HepG2 (cell line): ENCODE results near the gene LYSET. TPM values are rescaled to one million over a fixed set of nuclear protein-coding genes. Genes with fewer than 3 reads are reported as not detected.
A peak's percentile ranks its signal among the peaks of the same experiment; 100 is the strongest.

Experiments used
- ATAD3A ChIP-seq: sonication (generic); formaldehyde crosslinking; IDR thresholded peaks from 2 replicates; pipeline ENCODE4 v1.4.0; 2020; ENCODE audit warnings: missing genetic modification reagents
- EZH2 ChIP-seq: conservative IDR thresholded peaks from 2 replicates; pipeline ENCODE4 v1.6.1; 2012; ENCODE audit warnings: mild to moderate bottlenecking, low read depth, low read length, moderate library complexity
- FIP1L1 ChIP-seq: fragments of 200-400 bp; formaldehyde crosslinking; IDR thresholded peaks from 2 replicates; pipeline ENCODE4 v1.6.1; 2018; ENCODE audit warnings: low read depth, mild to moderate bottlenecking, low read length, moderate library complexity, borderline replicate concordance; ENCODE audit not compliant: insufficient read depth
- ISX ChIP-seq: sonication (generic); formaldehyde crosslinking; conservative IDR thresholded peaks from 2 replicates; pipeline ENCODE4 v1.5.0; 2020; ENCODE audit warnings: missing genetic modification reagents
- MAF1 ChIP-seq: sonication (generic); formaldehyde crosslinking; IDR thresholded peaks from 2 replicates; pipeline ENCODE4 v1.5.0; 2020; ENCODE audit warnings: missing genetic modification reagents, borderline replicate concordance
- NFYC ChIP-seq: IDR thresholded peaks from 2 replicates; pipeline ENCODE4 v1.6.1; 2016; ENCODE audit warnings: missing genetic modification reagents, missing compliant biosample characterization
- POGZ ChIP-seq: sonication (generic); formaldehyde crosslinking; IDR thresholded peaks from 2 replicates; pipeline ENCODE4 v1.4.0; 2020; ENCODE audit warnings: mild to moderate bottlenecking, missing genetic modification reagents
- RAD51 ChIP-seq: fragments of 450-650 bp; IDR thresholded peaks from 2 replicates; pipeline ENCODE4 v1.6.1; 2016; ENCODE audit warnings: borderline replicate concordance
- RCOR2 ChIP-seq: IDR thresholded peaks from 2 replicates; pipeline ENCODE4 v1.6.1; 2016; ENCODE audit warnings: missing biosample characterization, missing genetic modification reagents
- REXO4 ChIP-seq: sonication (generic); formaldehyde crosslinking; IDR thresholded peaks from 2 replicates; pipeline ENCODE4 v1.8.0; 2022; ENCODE audit warnings: missing genetic modification reagents, mild to moderate bottlenecking, borderline replicate concordance
- SALL2 ChIP-seq: sonication (generic); formaldehyde crosslinking; IDR thresholded peaks from 2 replicates; pipeline ENCODE4 v1.8.1; 2023; ENCODE audit warnings: mild to moderate bottlenecking, missing genetic modification reagents, inconsistent platforms
- ZBTB21 ChIP-seq: sonication (generic); formaldehyde crosslinking; IDR thresholded peaks from 2 replicates; pipeline ENCODE4 v1.4.0; 2020; ENCODE audit warnings: missing genetic modification reagents
- ZBTB8A ChIP-seq: sonication (generic); formaldehyde crosslinking; IDR thresholded peaks from 2 replicates; pipeline ENCODE4 v1.4.0; 2020; ENCODE audit warnings: mild to moderate bottlenecking, low read depth, missing genetic modification reagents, borderline replicate concordance
- ZFP36L1 ChIP-seq: sonication (generic); formaldehyde crosslinking; IDR thresholded peaks from 2 replicates; pipeline ENCODE4 v1.8.0; 2022; ENCODE audit warnings: mild to moderate bottlenecking, missing genetic modification reagents, moderate library complexity
- ZFY ChIP-seq: sonication (generic); formaldehyde crosslinking; IDR thresholded peaks from 2 replicates; pipeline ENCODE4 v1.4.0; 2020; ENCODE audit warnings: missing genetic modification reagents
- ZKSCAN5 ChIP-seq: sonication (generic); formaldehyde crosslinking; IDR thresholded peaks from 2 replicates; pipeline ENCODE4 v1.5.1; 2020; ENCODE audit warnings: mild to moderate bottlenecking, missing genetic modification reagents
- ZNF121 ChIP-seq: sonication (generic); formaldehyde crosslinking; IDR thresholded peaks from 2 replicates; pipeline ENCODE4 v1.5.0; 2020; ENCODE audit warnings: mild to moderate bottlenecking, missing genetic modification reagents
- ZNF549 ChIP-seq: sonication (generic); formaldehyde crosslinking; IDR thresholded peaks from 2 replicates; pipeline ENCODE4 v1.5.0; 2020; ENCODE audit warnings: missing genetic modification reagents
- ZNF7 ChIP-seq: IDR thresholded peaks from 2 replicates; pipeline ENCODE4 v1.6.1; 2016; ENCODE audit warnings: missing biosample characterization, missing genetic modification reagents
- ZNF792 ChIP-seq: IDR thresholded peaks from 2 replicates; pipeline ENCODE4 v1.6.1; 2016
- ZNF841 ChIP-seq: sonication (generic); formaldehyde crosslinking; IDR thresholded peaks from 2 replicates; pipeline ENCODE4 v1.8.1; 2023; ENCODE audit warnings: missing genetic modification reagents, borderline replicate concordance
- polyA plus RNA-seq, 8 experiments: library from polyadenylated mRNA; depleted of rRNA in 3 of 8; stranded (reverse) in 7 of 8; unstranded in 1 of 8; fragments of >200 nt; fragmentation: Illumina TruSeq in 4 of 8; extraction: Trizol in 4 of 8; gene quantifications; 2 replicates each; pipeline versions ENCODE4 v1.2.1 to v1.2.3, GENCODE V29; 2011 to 2016; ENCODE audit warnings: low read depth in 4 of 8, missing spikeins in 1 of 8, mixed read lengths in 1 of 8; ENCODE audit not compliant: insufficient read depth in 1 of 8
- total RNA-seq, 5 experiments: library from RNA; depleted of rRNA; stranded (reverse); fragments of >200 nt; fragmentation: Illumina TruSeq; extraction: Trizol; gene quantifications; 2 replicates each; pipeline ENCODE4 v1.2.3, GENCODE V29; 2016; ENCODE audit warnings: low read depth in 1 of 5
- TF ChIP-seq, protein P1 (sequence below): sonication (generic); formaldehyde crosslinking; conservative IDR thresholded peaks from 2 replicates; pipeline ENCODE4 v1.8.0; 2022; ENCODE audit warnings: low read depth, missing genetic modification reagents
- TF ChIP-seq, protein P2 (sequence below): sonication (generic); formaldehyde crosslinking; IDR thresholded peaks from 2 replicates; pipeline ENCODE4 v1.5.0; 2020; ENCODE audit warnings: mild to moderate bottlenecking, missing genetic modification reagents
- TF ChIP-seq, protein P3 (sequence below): sonication (generic); formaldehyde crosslinking; IDR thresholded peaks from 2 replicates; pipeline ENCODE4 v1.8.0; 2023; ENCODE audit warnings: mild to moderate bottlenecking, missing genetic modification reagents
- TF ChIP-seq, protein P4 (sequence below): sonication (generic); formaldehyde crosslinking; IDR thresholded peaks from 2 replicates; pipeline ENCODE4 v1.4.0; 2020; ENCODE audit warnings: mild to moderate bottlenecking, missing genetic modification reagents

The LYSET gene
- total and polyA plus RNA-seq, 2 of the 13 experiments (the other 11 are each of a cell fraction or from before 2014, with no cell fraction given), result 19.1 to 36.6 TPM

DNA sequence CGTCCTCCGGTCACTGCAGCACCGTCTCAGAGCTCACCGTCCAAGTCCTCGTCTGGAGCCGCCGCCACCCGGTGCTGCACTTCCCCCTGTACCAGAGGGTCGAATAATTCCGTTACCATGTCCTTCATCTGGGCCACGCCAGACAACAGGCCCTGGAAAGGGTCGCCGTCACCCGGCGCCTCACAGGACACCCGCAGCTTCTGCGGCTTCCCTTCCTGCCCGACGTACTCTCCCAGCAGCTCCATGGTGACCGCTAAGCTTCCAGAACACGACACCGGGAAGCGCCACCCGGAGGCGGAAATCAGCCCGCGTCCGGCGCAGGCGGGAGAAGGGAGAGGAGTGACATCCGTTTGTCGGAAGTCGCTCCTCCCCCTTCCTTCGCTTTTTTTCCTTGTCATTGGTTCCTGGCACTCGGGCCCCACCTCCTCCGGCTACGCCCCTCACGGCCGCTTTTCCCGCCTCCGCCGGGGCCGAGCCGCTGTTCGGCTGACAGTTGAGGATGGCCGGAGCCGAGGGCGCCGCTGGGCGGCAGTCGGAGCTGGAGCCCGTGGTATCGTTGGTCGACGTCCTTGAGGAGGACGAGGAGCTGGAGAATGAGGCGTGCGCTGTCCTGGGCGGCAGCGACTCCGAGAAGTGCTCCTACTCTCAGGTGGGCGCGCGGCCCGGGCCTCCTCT is 21.8 kb downstream of the LYSET start, which contains the start of the genes GON7 and UBR7 (continued):
- TF ChIP-seq, protein P1, sequence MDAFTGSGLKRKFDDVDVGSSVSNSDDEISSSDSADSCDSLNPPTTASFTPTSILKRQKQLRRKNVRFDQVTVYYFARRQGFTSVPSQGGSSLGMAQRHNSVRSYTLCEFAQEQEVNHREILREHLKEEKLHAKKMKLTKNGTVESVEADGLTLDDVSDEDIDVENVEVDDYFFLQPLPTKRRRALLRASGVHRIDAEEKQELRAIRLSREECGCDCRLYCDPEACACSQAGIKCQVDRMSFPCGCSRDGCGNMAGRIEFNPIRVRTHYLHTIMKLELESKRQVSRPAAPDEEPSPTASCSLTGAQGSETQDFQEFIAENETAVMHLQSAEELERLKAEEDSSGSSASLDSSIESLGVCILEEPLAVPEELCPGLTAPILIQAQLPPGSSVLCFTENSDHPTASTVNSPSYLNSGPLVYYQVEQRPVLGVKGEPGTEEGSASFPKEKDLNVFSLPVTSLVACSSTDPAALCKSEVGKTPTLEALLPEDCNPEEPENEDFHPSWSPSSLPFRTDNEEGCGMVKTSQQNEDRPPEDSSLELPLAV (CRISPR knock-in tag), result no peak
- no peak for TF ChIP-seq REXO4 (CRISPR knock-in tag)
- TF ChIP-seq ZNF7, result 0 out of 2 replicates have a peak, but pooled peaks have one; percentile 25
- no peak for TF ChIP-seq ISX (CRISPR knock-in tag)
- TF ChIP-seq SALL2, result no peak
- TF ChIP-seq RAD51, result no peak
- no peak for TF ChIP-seq ZBTB21 (CRISPR knock-in tag)
- TF ChIP-seq MAF1 (CRISPR knock-in tag), result no peak
- peak; percentile 78 for TF ChIP-seq ZFY (CRISPR knock-in tag)
- TF ChIP-seq, protein P2, sequence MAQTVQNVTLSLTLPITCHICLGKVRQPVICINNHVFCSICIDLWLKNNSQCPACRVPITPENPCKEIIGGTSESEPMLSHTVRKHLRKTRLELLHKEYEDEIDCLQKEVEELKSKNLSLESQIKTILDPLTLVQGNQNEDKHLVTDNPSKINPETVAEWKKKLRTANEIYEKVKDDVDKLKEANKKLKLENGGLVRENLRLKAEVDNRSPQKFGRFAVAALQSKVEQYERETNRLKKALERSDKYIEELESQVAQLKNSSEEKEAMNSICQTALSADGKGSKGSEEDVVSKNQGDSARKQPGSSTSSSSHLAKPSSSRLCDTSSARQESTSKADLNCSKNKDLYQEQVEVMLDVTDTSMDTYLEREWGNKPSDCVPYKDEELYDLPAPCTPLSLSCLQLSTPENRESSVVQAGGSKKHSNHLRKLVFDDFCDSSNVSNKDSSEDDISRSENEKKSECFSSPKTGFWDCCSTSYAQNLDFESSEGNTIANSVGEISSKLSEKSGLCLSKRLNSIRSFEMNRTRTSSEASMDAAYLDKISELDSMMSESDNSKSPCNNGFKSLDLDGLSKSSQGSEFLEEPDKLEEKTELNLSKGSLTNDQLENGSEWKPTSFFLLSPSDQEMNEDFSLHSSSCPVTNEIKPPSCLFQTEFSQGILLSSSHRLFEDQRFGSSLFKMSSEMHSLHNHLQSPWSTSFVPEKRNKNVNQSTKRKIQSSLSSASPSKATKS, result no peak
- TF ChIP-seq ZNF841 (CRISPR knock-in tag), result no peak
- TF ChIP-seq NFYC (CRISPR knock-in tag), result peak; percentile 82
- TF ChIP-seq, protein P3, sequence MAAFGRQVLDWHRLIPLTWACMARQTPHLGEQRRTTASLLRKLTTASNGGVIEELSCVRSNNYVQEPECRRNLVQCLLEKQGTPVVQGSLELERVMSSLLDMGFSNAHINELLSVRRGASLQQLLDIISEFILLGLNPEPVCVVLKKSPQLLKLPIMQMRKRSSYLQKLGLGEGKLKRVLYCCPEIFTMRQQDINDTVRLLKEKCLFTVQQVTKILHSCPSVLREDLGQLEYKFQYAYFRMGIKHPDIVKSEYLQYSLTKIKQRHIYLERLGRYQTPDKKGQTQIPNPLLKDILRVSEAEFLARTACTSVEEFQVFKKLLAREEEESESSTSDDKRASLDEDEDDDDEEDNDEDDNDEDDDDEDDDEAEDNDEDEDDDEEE (CRISPR knock-in tag), result no peak
- TF ChIP-seq, protein P4, sequence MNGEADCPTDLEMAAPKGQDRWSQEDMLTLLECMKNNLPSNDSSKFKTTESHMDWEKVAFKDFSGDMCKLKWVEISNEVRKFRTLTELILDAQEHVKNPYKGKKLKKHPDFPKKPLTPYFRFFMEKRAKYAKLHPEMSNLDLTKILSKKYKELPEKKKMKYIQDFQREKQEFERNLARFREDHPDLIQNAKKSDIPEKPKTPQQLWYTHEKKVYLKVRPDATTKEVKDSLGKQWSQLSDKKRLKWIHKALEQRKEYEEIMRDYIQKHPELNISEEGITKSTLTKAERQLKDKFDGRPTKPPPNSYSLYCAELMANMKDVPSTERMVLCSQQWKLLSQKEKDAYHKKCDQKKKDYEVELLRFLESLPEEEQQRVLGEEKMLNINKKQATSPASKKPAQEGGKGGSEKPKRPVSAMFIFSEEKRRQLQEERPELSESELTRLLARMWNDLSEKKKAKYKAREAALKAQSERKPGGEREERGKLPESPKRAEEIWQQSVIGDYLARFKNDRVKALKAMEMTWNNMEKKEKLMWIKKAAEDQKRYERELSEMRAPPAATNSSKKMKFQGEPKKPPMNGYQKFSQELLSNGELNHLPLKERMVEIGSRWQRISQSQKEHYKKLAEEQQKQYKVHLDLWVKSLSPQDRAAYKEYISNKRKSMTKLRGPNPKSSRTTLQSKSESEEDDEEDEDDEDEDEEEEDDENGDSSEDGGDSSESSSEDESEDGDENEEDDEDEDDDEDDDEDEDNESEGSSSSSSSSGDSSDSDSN (CRISPR knock-in tag), result peak; percentile 92
- no peak for TF ChIP-seq ZBTB8A (CRISPR knock-in tag)
- peak; percentile 15; the same call in 1 of the 2 replicates for TF ChIP-seq FIP1L1
- no peak for TF ChIP-seq ATAD3A (CRISPR knock-in tag)
- TF ChIP-seq ZKSCAN5 (CRISPR knock-in tag), result no peak
- TF ChIP-seq ZNF792, result peak; percentile 71; the same call in 1 of the 2 replicates
- TF ChIP-seq RCOR2 (CRISPR knock-in tag), result no peak
- TF ChIP-seq POGZ (CRISPR knock-in tag), result peak; percentile 81; the same call in 1 of the 2 replicates
- TF ChIP-seq ZNF121 (CRISPR knock-in tag), result no peak
- TF ChIP-seq ZFP36L1 (CRISPR knock-in tag), result peak; percentile 72; the same call in 1 of the 2 replicates
- no peak for TF ChIP-seq EZH2
- no peak for TF ChIP-seq ZNF549 (CRISPR knock-in tag)
